Gastroesophageal sphincter (tissue), 4 donors: ENCODE measurements around the gene C19orf53. TPM values are rescaled to one million over a fixed set of nuclear protein-coding genes. Genes with fewer than 3 reads are reported as not detected.
"Not testable (repeated sequence)": the region's sequence is repeated elsewhere in the genome, so short reads cannot be mapped to it uniquely, and the experiment has no call there.

Experiments used
- ATAC-seq: fragments of 150-250 bp; one replicate; pipeline ENCODE4 v1.9.1; 2016; ENCODE audit warnings: mild to moderate bottlenecking, moderate library complexity
- H3K27ac ChIP-seq, 4 donors: fragments of 200-600 bp; sonication (generic) in 3 of 4; 1 replicate in 3 of 4; 2 replicates in 1 of 4; pipeline ENCODE4 v1.5.1; 2016 to 2019
- H3K27me3 ChIP-seq: fragments of 200-600 bp; sonication (generic); one replicate; pipeline ENCODE4 v1.5.1; 2019
- H3K36me3 ChIP-seq, 2 donors: fragments of 200-600 bp; sonication (generic); one replicate each; pipeline ENCODE4 v1.5.1; 2019; ENCODE audit warnings: control low read depth in 1 of 2
- H3K4me1 ChIP-seq, 3 donors: fragments of 200-600 bp; sonication (generic); 1 replicate in 2 of 3; 2 replicates in 1 of 3; pipeline ENCODE4 v1.5.1; 2016 to 2019; ENCODE audit warnings: control low read depth in 2 of 3
- H3K4me3 ChIP-seq, 2 donors: fragments of 200-600 bp; sonication (generic); one replicate each; pipeline ENCODE4 v1.5.1; 2019; ENCODE audit warnings: mild to moderate bottlenecking in 1 of 2, moderate library complexity in 1 of 2
- H3K9me3 ChIP-seq, 3 donors: fragments of 200-600 bp; sonication (generic); one replicate each; pipeline ENCODE4 v1.5.1; 2017 to 2019; ENCODE audit warnings: control low read depth in 2 of 3
- CTCF ChIP-seq, 4 experiments: fragments of 200-600 bp in 2 of 4; fragments of 450-650 bp in 2 of 4; sonication (generic) in 1 of 4; IDR thresholded peaks; one replicate each; pipeline ENCODE4 v1.5.1; 2017 to 2019; ENCODE audit warnings: antibody characterized with exemption in 4 of 4, mild to moderate bottlenecking in 2 of 4, moderate library complexity in 2 of 4
- EP300 ChIP-seq: sonication (generic); formaldehyde crosslinking; IDR thresholded peaks from one replicate; pipeline ENCODE4 v1.6.1; 2017; ENCODE audit warnings: antibody characterized with exemption, mild to moderate bottlenecking
- POLR2A ChIP-seq, 2 donors: fragments of 450-650 bp; IDR thresholded peaks; one replicate each; pipeline ENCODE4 v1.6.1; 2017; ENCODE audit warnings: antibody characterized with exemption in 2 of 2, mild to moderate bottlenecking in 2 of 2, moderate library complexity in 1 of 2
- POLR2AphosphoS5 ChIP-seq: sonication (generic); formaldehyde crosslinking; IDR thresholded peaks from one replicate; pipeline ENCODE4 v1.6.1; 2017; ENCODE audit warnings: antibody characterized with exemption
- WGBS, 2 donors: methylation state at CpG; one replicate each; pipeline ENCODE4 v1.1.5; 2018; ENCODE audit warnings: low coverage in 1 of 2; 5-methylcytosine and 5-hydroxymethylcytosine counted together
- total RNA-seq, 4 donors: library from RNA; depleted of rRNA; stranded (reverse); fragments of >200 nt; gene quantifications; one replicate each; pipeline ENCODE4 v1.1.0, GENCODE V29; 2016

C19orf53 gene
- total RNA-seq, 4 donors from 2014 or later = 123 to 142 (median 128) TPM

- Histone ChIP-seq H3K27me3 (no peaks in the 10 kb centered on the region), H3K36me3 (peaks cover 0 to under 1% of the 10 kb centered on the region in 2 donors), H3K27ac (peak overlapping the region in 3 of 4 donors; percentile 33 to 47 (median 41)), H3K4me1 (peaks cover 0 to 41% (median 14%) of the 10 kb centered on the region in 3 donors), H3K4me3 (no peak overlapping the region), H3K9me3 (no peaks in the 10 kb centered on the region)
- ATAC-seq = peak; percentile 63
- WGBS, 2 donors = 8 to 43% methylated on average over 6 to 13 of the region's 17 CpGs
- peak in 3 of 4 experiments; percentile 63 to 80 (median 69) for TF ChIP-seq CTCF (IDR thresholded peaks at IDR 0.05)
- TF ChIP-seq EP300 = no peak
These were observed 10.6 kb downstream of the C19orf53 start for GRCh38 chr19:13784731-13785452.

GRCh38 chr19:13788991-13789390 is 14.7 kb downstream of the C19orf53 start:
- Histone ChIP-seq H3K27me3 (no peaks in the 10 kb centered on the region), H3K27ac (peak overlapping the region in 2 of 4 donors; percentile 71 to 72), H3K9me3 (no peaks in the 10 kb centered on the region), H3K4me3 (no peak overlapping the region), H3K4me1 (peaks cover 0 to 25% (median 6%) of the 10 kb centered on the region in 3 donors), H3K36me3 (no peaks in the 10 kb centered on the region)
- 14 to 38% methylated on average over 2 to 6 of the region's 8 CpGs for WGBS, 2 donors
- TF ChIP-seq POLR2AphosphoS5 = peak; percentile 29
- TF ChIP-seq EP300 = no peak
- TF ChIP-seq POLR2A (IDR thresholded peaks at IDR 0.05) = no peak
- no peak for TF ChIP-seq CTCF (IDR thresholded peaks at IDR 0.05)
- ATAC-seq = no peak

GRCh38 chr19:13790354-13790753 is 16.1 kb downstream of the C19orf53 start:
- Histone ChIP-seq H3K4me3 (no peak overlapping the region), H3K27me3 (no peaks in the 10 kb centered on the region), H3K9me3 (no peaks in the 10 kb centered on the region), H3K36me3 (no peaks in the 10 kb centered on the region), H3K4me1 (peaks cover 0 to 24% (median 0%) of the 10 kb centered on the region in 3 donors), H3K27ac (no peak overlapping the region)
- TF ChIP-seq CTCF (IDR thresholded peaks at IDR 0.05) = no peak
- TF ChIP-seq EP300 = no peak
- no peak for TF ChIP-seq POLR2A (IDR thresholded peaks at IDR 0.05)
- no peak for TF ChIP-seq POLR2AphosphoS5
- WGBS, 2 donors = no CpG with 5 or more reads among the region's 8 CpGs
- ATAC-seq = no peak

- not testable (repeated sequence) for ATAC-seq, H3K36me3 ChIP-seq, H3K4me3 ChIP-seq, H3K9me3 ChIP-seq, H3K27me3 ChIP-seq
- H3K4me1 ChIP-seq = peaks cover 0 to 40% (median 12%) of the 10 kb centered on the region in 3 donors
- 43 to 83% methylated on average over 1 to 8 of the region's 9 CpGs for WGBS, 2 donors
- H3K27ac ChIP-seq = peak overlapping the region in 2 of 4 donors; percentile 92 to 94
These were observed 19.1 kb downstream of the C19orf53 start for GRCh38 chr19:13793317-13793716.

- Histone ChIP-seq H3K4me1 (peaks cover 0 to 42% (median 12%) of the 10 kb centered on the region in 3 donors), H3K27me3 (no peaks in the 10 kb centered on the region), H3K4me3 (peak overlapping the region; percentile 55 to 87), H3K27ac (peak overlapping the region; percentile 81 to 94 (median 92)), H3K9me3 (no peaks in the 10 kb centered on the region), H3K36me3 (no peaks in the 10 kb centered on the region)
- WGBS, 2 donors = 1% methylated on average over 8 of the region's 8 CpGs; no CpG with 5 or more reads in 1 of the 2 donors
- TF ChIP-seq CTCF (IDR thresholded peaks at IDR 0.05) = no peak
- TF ChIP-seq POLR2AphosphoS5 = peak; percentile 91
- peak; percentile 43 for ATAC-seq
These were observed 20.1 kb downstream of the C19orf53 start for GRCh38 chr19:13794398-13794756.
